Kidney (tissue), 14 donors: Measurements from ENCODE around the gene BSG. TPM values are rescaled to one million over a fixed set of nuclear protein-coding genes. Genes with fewer than 3 reads are reported as not detected.

Source experiments
- DNase-seq, 5 donors: peaks; one replicate each; pipeline ENCODE4 v3.0.0-alpha.2; 2013 to 2020
- FAIRE-seq: peaks from 2 replicates; lab custom pipeline; 2012; peaks lifted over from hg19 to GRCh38; lab: Jason Lieb, UNC
- H3K27ac ChIP-seq, 2 donors: one replicate each; pipeline ENCODE4 v1.7.0; 2013; ENCODE audit warnings: low read depth in 2 of 2, low read length in 2 of 2, inconsistent platforms in 1 of 2
- H3K27me3 ChIP-seq: one replicate; pipeline ENCODE4 v1.7.1; 2013; ENCODE audit warnings: low read length, inconsistent platforms; ENCODE audit not compliant: control insufficient read depth, insufficient read depth
- H3K36me3 ChIP-seq, 3 donors: one replicate each; pipeline versions ENCODE4 v1.7.0 to v1.7.1; 2013; ENCODE audit warnings: low read length in 3 of 3, control low read depth in 1 of 3, inconsistent platforms in 1 of 3; ENCODE audit not compliant: insufficient read depth in 3 of 3, control insufficient read depth in 2 of 3
- H3K4me1 ChIP-seq, 3 donors: one replicate each; pipeline versions ENCODE4 v1.7.0 to v1.7.1; 2013; ENCODE audit warnings: low read length in 3 of 3, inconsistent platforms in 1 of 3, low read depth in 1 of 3; ENCODE audit not compliant: control insufficient read depth in 2 of 3, insufficient read depth in 2 of 3
- H3K4me3 ChIP-seq, 3 donors: one replicate each; pipeline versions ENCODE4 v1.7.0 to v1.8.1; 2013; ENCODE audit warnings: low read length in 3 of 3, control low read depth in 1 of 3, inconsistent platforms in 1 of 3
- H3K9ac ChIP-seq, 3 donors: one replicate each; pipeline versions ENCODE4 v1.7.0 to v1.7.1; 2013; ENCODE audit warnings: low read length in 3 of 3, control low read depth in 1 of 3, inconsistent platforms in 1 of 3
- H3K9me3 ChIP-seq, 3 donors: one replicate each; pipeline versions ENCODE4 v1.7.0 to v1.7.1; 2013; ENCODE audit warnings: low read length in 3 of 3, control low read depth in 1 of 3, inconsistent platforms in 1 of 3; ENCODE audit not compliant: control insufficient read depth in 2 of 3, insufficient read depth in 1 of 3
- intact Hi-C: fragments of 100-400 bp; cut with DNase I; formaldehyde crosslinking; loops from one replicate; pipeline ENCODE4 v1.11.1; 2022
- polyA plus RNA-seq: library from polyadenylated mRNA; stranded (reverse); fragments of 350-450 nt; fragmentation: Illumina TruSeq; extraction: RNeasy Lipid Tissue Mini Kit (QIAGEN cat#74804); gene quantifications from one replicate; pipeline ENCODE4 v1.2.3, GENCODE V29; 2014; ENCODE audit warnings: low read depth, low replicate concordance; ENCODE audit not compliant: insufficient read depth
- total RNA-seq: library from RNA; stranded (reverse); fragmentation: NEBNext Ultra II Directional; extraction: Animal tissue kit (Norgen Biotek cat#: 25700); gene quantifications from one replicate; pipeline ENCODE4 v1.2.1, GENCODE V29; 2021
- TF ChIP-seq, protein P1 (sequence below): IDR thresholded peaks from 3 replicates; pipeline ENCODE4 v1.5.1; 2012; ENCODE audit warnings: mild to moderate bottlenecking, moderate library complexity, borderline replicate concordance; ENCODE audit not compliant: insufficient read depth; ENCODE audit errors: extremely low read depth
- donor health status: control.
- donor health status: control.
- donor health status: control.
- donor health status: control.
- donor health status: control.
- donor health status: DM: yes; HTN: yes; CAD: no.
- donor health status: Normal renal cell carcinoma (clear cell type).

The BSG gene
- total and polyA plus RNA-seq, 2 donors from 2014 or later, result 554 to 984 TPM

DNA sequence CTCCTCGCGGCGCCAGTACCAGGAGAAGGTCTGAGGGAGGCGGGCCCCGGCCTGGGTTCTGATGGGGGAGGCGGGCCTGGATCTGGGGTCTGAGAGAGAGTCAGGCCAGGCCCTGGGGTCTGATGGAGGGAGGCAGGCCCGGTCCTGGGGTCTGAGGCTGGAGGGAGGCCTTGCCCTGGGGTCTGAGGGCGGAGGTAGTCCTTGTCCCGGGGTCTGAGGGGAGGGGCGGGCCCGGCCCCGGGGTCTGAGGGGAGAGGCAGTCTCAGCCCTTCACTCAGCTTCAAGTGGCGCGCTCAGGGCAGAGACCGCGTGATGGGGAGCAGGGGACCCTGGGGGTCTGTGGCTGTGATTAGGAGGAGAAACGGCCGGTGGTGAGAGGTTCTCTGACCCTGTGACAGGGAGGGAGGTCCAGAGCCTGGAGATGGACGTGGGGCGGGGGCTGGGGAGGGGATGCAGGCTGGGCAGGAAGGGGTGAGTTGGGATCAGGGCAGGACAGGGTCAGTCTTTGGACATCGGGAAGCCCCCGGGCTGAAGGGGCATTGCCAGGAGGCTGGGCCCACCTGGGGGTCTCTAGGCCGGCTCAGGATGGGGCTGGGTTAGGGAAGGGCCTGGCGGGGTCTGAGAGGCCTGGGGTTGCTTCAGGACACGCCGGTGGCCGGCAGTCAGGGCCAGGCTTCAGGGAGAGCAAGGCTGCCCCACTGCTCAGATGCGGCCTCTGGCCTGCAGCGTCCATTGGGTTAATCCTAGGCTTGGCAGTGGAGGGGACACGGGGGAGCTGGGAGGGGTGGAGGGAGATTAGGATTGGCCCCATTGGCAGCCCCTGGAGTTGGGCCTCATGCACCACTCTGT is 36.0 kb downstream of the BSG start:
- TF ChIP-seq, protein P1, sequence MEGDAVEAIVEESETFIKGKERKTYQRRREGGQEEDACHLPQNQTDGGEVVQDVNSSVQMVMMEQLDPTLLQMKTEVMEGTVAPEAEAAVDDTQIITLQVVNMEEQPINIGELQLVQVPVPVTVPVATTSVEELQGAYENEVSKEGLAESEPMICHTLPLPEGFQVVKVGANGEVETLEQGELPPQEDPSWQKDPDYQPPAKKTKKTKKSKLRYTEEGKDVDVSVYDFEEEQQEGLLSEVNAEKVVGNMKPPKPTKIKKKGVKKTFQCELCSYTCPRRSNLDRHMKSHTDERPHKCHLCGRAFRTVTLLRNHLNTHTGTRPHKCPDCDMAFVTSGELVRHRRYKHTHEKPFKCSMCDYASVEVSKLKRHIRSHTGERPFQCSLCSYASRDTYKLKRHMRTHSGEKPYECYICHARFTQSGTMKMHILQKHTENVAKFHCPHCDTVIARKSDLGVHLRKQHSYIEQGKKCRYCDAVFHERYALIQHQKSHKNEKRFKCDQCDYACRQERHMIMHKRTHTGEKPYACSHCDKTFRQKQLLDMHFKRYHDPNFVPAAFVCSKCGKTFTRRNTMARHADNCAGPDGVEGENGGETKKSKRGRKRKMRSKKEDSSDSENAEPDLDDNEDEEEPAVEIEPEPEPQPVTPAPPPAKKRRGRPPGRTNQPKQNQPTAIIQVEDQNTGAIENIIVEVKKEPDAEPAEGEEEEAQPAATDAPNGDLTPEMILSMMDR, result no peak
- H3K9me3 ChIP-seq, result no peaks in the 10 kb centered on the region
- H3K27me3 ChIP-seq, result no peaks in the 10 kb centered on the region
- no peak for DNase-seq
- no peaks in the 10 kb centered on the region for H3K4me1 ChIP-seq
- no peak overlapping the region for H3K4me3 ChIP-seq
- H3K36me3 ChIP-seq, result no peaks in the 10 kb centered on the region
- H3K9ac ChIP-seq, result no peak overlapping the region
- FAIRE-seq, result no peak
- intact Hi-C loops, result no loop called here
- H3K27ac ChIP-seq, result no peak overlapping the region

DNA sequence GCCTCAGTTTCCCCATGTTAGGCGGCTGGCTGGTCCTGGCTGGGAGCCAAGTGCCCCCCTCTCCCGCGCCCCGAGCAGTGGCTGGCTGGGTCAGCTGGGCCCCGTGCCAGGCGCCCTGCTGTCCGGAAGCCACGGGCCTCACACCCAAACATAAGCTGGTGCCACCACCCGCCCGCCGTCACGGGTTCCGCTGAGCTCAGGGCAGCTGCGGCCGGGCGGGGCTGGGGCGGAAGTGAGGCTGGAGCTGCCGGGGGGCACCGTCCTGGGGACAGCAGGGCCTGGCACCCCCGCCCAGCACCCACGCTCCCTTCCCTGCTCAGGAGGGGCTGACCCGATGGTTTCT is 36.6 kb downstream of the BSG start:
- intact Hi-C loops, result no loop called here
- TF ChIP-seq, protein P1, result no peak
- Histone ChIP-seq H3K27me3 (no peaks in the 10 kb centered on the region), H3K9ac (no peak overlapping the region), H3K9me3 (no peaks in the 10 kb centered on the region), H3K4me3 (no peak overlapping the region), H3K36me3 (no peaks in the 10 kb centered on the region), H3K27ac (no peak overlapping the region), H3K4me1 (no peaks in the 10 kb centered on the region)
- FAIRE-seq, result no peak
- no peak for DNase-seq

DNA sequence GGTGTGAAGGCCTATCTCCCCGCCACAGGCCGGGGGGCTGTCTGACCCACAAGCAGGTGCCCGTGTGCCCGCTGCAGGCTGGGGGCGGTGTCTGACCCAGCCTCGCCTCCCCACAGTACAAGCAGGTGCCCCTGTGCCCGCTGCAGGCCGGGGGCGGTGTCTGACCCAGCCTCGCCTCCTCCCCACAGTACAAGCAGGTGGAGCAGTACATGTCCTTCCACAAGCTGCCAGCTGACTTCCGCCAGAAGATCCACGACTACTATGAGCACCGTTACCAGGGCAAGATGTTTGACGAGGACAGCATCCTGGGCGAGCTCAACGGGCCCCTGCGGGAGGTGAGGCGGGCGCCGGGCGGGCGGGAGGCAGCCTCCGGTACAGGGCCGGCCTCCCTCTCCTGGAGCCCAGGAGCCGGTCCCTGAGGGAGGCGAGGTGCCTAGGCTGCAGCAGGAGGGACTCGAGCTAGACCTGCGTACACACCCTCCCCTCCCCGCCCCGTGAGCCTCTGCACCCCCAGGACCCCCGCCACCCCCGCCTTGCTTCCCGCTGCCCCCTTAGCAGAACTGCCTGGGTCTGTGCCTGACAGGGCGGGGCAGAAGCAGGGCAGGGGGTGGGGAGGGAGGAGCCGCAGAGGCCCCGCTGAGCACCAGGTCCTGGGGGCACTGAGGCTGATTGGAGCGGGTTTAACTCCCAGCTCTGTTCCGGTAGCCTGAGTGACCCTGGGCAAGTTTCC is 37.8 kb downstream of the BSG start:
- intact Hi-C loops, result no loop called here
- TF ChIP-seq, protein P1, result no peak
- no peak for DNase-seq
- Histone ChIP-seq H3K4me3 (no peak overlapping the region), H3K9me3 (no peaks in the 10 kb centered on the region), H3K27ac (peak overlapping the region in 1 of 2 donors; percentile 37), H3K9ac (no peak overlapping the region), H3K4me1 (no peaks in the 10 kb centered on the region), H3K36me3 (no peaks in the 10 kb centered on the region), H3K27me3 (no peaks in the 10 kb centered on the region)
- FAIRE-seq, result no peak
